ENCODE measurements around the gene MAML2.

MAML2 gene

DNA sequence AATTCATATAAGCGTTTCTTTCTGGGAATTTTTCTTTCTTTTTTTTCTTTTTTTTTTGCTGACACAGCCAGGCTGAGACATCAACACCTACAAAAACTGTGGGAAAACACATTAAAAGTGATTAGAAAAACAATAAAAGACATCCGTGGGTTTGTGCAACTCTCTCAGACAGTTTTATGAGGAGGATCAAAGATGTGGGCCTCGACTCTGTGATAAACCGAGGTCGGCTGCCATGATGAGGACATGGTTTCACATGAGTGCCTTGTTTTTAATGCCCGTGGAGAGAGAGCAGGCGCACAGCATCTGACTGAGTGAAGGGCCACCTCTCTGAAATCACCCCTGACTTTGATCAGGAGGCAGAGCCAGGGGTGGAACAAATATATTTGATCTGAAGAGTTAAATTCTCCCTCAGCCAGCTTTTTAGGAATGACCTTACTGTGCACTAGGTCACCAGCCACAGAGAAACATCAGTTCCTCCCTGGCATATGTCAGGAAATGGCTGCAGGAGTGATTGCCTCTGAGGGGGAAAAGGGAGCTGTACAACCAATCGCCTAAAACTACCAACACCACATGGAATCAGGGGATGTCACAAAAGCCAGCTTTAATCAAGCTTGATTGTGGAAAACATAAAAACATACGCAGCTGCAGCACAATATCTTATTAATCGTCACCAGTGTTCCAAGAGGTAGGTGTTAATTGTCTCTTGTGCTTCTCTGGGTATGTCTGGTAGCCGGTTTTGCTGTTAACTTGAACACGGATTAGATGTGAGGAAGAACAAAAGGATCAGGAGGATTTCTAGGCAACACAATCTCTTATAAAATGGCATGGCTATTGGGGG lies 164.7 kb downstream of the MAML2 start:
- no peak for DNase-seq

DNA sequence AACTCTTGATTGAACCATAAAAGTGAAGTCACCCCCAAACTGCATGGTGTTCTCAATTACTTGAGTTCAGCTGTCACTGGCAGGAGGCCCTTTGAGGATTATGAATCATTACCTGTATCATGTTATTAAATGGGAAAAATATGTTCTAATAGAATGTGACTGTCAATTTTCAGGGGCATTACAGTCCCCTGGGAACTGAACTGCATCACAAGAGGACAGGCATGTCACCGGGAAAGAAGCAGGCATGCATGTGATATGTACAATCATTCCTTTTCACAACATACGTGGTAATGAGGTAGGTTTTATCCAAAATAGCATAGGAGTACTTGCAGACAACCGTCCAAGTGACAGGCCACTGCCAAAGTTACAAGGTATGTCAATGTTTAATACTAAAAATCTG lies 165.8 kb downstream of the MAML2 start:
- DNase-seq: no peak

DNA sequence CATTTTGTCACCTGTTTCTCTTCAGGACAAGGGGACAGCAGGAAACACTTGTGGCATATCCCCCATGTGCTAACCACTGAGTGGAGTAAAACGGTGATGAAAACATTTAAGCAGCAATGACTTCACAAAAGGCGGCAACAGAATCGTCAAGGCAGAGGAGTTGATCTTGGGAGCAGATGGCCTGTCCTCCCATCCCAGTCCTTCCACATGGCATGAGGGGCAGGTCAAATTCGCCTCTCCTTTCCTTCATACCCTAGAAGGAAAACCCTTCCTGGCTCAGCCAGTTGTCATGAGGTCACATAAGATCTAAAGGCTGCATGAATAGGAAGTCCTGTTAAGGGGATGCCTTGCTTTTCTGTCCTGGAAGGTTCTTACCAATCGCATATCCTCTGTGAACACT lies 169.1 kb downstream of the MAML2 start:
- DNase-seq: no peak

DNA sequence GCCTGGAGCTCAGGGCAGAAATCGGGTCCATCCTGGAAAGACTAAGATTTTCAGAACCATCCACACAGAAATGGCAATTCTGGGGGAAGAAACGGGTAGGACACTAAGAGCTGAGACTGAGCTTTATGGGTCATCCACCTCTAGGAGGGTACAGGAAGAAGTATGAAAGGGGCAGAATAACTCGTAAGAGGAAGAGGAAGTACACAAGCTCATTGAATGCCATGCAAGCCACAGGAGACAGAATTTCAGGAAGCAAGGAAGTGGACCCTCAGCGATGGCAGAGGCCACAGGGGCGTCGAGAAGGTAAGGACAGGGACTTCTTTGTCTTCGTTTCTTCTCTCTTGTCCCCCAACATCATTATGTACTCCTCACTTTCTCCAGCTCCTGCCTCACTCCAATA lies 169.6 kb downstream of the MAML2 start:
- DNase-seq: no peak

DNA sequence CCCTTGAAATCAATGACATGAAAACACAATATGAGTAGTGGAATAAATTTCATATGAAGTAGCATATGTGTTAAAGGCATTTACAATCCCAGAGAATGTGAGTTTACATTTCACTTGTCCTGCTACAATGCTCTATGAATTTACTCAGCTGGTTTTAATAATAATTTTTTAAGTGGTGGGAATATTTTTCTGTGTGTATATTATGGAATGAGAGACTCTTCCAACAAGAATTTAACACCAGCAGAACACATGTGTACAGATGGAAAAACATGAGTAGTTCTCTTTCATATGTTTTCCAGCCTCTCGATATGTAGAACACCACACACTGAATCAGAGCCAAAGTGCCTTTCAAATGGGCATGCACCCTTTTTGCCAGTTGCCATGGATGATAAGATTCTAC lies 170.4 kb downstream of the MAML2 start:
- no peak for DNase-seq

DNA sequence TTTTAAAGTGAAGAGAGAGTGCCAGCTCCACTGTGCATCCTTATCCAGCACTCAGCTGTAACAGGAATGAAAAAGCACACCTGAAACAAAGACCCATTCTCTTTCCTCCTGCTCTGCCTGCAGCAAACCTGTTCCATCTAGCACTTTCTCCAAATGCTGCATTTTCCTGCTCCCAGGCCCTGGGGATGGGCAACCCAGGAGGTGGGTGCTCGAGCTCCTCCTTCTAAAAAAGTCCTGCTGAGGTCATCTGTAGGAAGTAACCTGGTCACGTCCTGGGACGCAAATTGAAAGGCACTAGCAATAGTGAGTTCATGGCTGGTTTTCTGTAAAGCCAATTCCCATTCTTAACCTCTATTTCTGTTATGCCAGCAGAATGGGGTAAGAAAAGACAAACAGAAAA lies 173.7 kb downstream of the MAML2 start:
- DNase-seq: no peak

DNA sequence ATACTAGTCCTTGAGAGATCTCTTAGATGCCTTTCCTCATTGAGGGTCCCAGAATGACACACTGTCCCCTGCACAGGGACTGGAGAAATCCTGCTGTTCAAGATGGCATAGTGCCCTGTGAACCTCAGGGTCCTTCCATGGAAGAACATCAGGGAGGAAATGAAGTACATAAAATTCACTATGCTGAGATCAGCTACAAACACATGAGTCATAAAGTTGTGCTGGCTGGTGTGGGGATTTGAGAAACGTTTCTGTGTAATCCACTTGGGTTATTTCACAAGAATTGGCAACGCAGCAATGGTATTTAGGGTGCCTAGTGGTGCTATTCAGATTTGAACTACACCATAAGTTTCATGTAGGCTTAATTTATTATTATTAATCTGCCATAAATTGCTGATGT lies 174.4 kb downstream of the MAML2 start:
- no peak for DNase-seq

DNA sequence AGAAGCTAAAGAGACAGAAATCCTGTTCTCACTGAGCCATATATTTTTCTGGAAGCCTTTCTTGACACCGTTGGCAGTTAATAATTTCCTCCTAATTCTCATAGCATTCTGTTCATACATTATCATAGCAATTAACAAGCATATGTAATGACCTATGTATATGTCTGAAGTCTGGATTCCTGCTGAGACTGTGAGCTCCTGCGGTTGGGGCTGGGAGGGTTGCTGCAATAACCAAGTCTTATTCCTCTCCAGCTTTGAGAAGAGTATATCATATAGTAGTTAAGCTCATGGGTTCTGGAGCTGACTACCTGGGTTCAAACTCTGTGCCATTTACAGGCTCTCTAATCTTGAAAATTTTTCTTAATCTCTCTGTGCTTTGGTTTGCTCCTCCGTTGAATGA lies 175.2 kb downstream of the MAML2 start:
- no peak for DNase-seq

DNA sequence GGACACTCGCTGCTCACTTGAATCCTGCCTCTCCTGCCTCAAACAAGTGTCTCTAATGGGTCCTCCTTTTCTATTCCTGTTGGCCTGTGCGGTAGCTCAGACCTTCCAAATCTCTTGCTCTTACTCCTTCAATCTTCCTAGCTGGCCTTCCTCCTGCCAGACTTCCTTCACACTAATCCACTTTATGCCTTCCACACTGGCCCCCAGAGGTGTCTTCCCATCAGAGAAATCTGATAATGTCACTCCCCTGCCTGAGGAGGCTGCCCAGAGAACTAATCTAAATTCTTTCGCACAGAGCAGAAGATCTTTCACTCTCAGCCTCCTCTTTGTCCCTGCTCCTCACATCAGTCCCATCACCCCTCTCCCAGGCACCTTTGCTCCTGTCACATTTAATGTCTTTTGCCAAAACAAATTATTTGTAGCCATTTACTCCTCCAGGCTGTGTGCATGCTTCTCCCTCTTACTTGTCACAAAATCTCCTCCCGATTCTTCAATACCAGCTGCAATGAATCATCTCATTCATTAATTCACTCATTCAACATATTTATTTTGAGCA lies 175.7 kb downstream of the MAML2 start:
- no peak for DNase-seq

DNA sequence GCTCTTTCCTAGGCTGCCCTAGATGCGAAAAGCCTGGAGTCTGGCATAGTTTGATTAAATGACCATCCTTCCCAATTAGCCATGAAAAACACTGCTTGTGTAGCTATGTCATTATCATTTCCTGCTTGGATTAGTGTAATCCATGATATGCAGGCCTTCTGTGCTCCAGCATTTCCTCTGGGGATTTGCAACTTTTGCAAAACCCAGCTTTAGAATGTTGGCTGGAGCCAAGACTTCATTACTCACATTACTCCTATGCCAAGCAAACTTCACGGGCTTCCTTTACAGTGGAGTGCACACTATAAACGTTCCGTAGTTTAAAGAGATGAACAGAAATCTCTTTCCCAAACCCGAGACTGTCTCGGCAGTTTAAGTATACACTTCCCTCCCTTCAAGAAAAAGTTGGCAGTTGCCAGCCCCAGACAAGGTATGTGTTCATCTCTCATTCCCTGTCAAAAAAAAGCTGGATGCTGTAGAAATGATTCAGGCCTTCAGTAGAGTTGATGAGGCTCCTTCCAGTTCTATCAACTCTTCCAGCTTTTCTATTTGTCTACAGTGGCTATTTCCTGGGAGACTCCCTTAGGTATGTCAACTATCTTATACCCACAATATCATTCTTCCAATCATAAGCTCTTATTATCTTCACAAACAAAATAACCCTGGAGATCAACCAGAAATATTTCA lies 180.0 kb downstream of the MAML2 start:
- no peak for DNase-seq

DNA sequence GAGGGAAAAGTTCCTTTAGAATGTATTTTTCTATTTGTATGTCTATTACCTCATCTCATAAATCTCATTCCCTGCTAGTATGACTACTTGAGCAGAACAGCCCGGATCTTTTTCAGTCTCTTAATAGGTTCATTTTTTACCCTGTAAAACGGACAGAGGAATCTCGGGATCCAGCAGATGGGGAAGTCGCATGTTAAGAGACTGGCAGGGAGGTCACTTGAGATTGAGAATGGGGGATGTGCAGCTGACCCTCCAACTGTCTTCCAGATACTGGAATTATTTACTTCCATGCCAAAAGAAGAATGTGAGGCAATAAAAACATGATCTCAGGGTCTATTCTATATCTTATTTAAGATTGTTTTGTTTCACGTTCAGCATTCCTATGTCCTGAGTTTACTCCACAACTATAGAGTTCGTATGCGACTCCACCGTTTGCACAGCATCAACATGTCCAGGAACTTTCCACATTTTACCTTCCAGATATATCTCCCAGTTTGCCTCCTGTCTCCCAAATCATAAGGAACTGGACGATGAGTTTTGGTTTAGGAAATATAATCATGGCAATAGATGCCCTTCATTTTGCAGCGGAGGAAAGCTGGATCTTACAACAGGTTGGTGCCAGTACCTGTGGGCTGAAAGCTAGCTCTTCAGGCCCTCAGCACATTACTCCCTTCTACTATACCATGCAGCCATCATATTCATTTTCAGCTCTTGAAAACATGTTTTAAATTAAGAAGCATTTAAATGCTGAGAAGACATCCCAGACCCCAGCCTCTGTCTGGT lies 181.5 kb downstream of the MAML2 start:
- DNase-seq: no peak

DNA sequence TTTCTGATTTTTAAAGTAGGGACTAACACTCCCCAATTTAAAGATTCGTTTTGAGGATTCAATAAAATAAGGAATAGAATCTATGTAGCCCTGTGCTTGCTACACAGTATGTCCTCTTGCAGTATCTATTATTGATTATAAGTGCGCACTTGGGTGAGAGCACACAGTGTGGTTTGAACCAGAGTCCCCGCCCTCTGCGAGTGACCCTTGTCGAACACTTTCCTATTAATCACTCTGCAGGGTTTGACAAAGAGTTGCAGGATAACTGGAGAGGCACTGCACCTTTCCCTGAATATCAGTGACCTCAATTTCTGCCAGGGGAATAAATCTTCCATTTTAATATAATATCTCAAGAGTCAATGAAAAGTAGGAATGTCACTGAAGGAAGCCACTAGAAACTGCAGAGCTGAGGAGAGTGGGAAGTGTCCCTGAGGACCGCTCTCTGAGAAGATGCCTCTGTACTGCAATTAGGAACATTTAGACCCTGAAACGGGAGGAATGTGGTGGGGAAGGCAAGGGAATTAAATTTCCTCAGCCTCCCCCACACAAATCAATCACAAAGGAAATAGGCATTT lies 182.2 kb downstream of the MAML2 start:
- no peak for DNase-seq

DNA sequence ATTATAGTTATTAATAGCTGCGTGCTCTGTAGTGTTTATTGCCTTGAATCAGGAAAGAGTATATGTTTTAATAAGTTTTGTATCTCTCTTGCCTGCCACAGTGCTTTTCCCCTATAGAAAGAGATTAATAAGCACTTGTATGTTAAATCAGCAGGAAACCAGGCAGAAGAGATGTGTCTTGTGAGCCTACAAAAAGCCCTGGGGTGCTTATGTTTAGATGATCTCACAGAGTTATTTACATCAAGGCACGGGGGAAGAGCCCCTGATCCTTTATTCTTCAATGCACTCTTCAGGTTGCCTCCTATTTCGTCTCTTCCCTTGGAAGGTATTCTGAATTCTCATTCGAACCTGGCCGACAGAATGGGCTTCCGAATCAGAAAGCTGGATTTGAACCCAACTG lies 183.0 kb downstream of the MAML2 start:
- DNase-seq: no peak

DNA sequence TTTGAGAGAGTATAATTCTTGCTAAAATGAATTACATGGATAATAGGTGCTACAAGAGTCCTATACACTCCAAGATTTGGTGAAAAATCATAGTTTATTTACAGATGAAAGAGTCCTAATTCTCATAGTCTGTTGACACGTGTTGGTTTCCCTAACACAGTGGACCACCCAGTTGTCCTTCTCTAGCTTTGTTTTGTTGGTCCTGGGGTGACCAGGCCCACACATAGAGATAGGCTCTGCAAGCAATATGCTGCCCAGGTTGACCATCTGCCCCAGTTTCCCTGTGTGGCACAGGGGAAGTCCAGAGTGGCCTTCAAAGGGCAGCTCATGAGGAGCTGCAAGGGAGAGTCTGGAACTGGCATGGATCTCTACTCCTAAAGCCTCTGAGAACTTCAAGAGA lies 184.9 kb downstream of the MAML2 start:
- no peak for DNase-seq

DNA sequence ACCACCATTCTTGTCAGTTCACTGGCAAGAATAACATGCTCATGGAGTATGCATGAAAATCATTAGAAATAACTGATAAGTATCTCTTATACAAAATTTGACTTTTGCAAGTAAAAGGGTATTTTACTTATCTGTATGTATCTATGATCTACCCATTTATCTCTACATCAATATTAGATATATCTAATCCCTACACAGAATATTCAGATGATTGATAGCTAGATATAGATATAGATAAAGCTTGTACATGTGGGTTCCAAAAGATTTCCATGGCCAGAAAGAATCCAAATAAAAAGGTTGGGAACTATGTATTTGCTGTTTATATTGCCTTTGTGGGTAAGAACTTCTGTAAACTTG lies 185.5 kb downstream of the MAML2 start:
- no peak for DNase-seq

DNA sequence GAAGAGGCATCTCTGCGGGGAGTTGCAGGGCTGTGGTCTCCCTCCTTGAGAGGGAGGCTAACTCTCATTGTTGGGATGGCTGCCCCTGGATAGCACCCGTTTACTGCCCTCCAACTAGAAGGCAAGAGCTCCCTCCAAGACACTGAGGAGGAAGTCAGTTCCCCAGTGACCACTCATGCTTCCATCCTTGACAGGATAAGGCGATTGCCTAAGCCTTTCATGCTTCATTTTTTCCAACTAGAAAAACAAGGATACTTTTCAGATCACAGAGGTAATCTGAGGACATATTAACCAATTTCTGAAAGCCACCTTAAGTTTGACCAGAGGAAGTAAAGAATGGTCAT lies 186.6 kb downstream of the MAML2 start:
- no peak for DNase-seq

DNA sequence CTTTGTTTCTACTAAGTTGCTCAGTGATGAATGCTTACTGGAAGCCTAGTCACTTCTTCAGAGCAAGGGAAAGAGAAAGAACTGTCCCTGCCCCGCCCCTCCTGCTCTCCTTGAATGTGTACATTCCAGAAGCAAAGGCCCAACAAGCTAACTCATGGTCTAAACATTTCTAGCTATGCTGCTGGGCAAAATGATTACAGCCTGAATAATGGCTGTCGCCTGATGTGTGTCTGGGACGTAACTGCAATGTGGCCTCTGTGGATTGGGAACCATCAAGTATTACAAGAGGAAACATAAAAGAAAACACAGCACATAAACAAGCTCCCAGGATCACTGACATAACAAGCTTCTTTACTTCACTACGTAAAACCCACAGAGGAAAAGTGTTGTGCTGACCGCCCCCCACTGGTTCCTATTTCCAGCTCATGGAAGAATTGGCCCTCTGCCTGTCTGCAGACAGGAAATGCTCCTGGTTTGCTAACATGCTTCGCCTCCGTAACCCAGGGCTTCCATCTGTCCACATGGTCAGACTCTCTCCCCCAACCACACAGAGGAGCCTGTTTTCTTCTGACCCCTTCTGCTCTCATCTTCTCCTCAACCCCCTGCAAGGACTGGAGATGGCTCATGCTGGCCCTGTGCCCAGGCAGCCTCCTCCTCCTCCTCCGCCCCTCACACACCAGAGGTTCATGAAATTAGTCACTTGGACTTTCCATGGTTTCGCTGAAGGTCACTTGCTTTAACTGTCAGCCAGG lies 187.2 kb downstream of the MAML2 start:
- no peak for DNase-seq

DNA sequence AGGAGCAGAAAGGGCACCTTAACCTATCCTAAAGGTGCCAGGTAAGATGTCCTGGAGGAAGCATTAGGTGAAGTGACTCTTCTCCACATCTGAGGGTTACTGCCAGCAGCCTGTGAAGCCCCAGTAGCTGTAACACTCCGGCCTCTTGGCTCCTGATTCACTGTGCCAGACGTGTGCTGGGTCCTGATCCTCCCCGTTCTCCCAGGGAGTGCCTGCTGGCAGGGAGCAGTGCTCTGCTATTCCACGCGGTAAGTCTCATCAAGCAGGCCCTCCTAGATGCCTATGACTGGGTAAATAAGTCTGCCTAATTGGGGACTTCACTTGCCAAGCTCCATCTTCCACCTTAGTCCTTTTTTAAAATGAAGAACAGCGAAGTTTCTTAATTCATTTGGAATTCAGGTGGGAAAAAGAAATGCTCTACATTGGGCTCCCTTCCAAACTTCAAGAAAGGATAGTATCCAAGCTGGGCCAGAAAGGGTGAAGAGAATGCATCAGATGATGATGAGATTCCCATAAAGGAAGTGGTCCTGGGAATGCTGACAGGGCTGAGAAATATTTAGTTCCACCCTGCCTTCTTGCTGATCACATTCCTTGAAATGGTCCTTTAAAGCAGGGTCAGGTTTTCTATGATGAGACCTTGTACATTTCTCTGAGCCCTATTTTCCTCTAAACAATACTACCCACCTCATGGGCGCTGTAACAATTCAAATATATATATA lies 188.0 kb downstream of the MAML2 start:
- no peak for DNase-seq

DNA sequence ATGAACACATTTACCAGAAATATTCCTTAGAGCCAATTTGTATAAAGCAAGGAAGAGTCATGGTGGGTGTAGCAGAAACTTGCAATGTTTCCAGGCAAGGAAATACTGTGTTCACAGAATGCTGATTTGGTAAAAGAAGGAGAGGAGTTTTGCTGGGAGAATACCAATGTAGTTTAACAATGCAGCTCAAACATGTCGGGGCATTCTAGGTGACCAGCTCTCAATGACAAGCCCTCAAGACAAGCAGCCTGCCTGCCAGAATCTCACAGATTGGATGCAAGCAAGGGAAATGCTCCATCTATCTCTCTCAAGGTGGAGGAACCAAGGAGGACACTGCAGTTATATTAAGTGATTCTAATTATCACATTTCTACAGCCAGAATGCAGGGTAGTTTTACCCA lies 190.4 kb downstream of the MAML2 start:
- DNase-seq: no peak

DNA sequence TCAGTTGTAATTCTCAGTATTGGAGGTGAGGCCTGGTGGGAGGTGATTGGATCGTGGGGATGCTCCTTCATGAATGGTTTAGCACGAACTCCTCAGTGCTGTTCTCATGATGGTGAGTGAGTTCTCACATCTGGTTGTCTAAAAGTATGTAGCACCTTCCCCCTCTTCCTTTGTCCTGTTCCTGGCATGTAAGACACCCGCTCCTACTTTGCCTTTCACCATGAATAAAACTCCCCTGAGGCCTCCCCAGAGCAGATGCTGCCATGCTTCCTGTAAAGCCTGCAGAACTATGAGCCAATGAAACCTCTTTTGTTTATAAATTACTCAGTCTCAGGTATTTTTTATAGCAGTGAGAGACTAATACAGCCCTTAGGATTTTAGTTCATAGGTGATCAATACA lies 191.5 kb downstream of the MAML2 start:
- no peak for DNase-seq

DNA sequence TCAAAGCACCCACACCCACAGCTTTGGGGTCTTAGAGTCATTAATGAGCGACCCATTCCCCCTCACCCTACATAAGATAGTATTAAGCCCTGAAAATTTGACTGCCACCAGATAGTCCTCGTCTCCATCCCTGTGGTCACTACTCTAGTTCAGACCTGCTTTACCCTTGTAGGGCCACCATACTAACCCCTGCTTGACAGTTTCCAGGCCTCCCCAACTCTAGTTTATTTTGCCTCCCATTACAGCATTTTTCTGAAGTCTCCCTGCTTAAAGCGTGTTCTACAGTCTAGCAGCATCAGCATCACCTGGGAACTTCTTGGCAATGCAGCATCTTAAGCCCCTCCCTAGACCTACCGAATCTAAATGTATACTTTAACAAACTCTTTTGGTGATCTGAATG lies 192.4 kb downstream of the MAML2 start:
- DNase-seq: no peak
